22Rv1 (cell line): Measurements from ENCODE around the gene COPG1.

Source experiments
- H3K27ac ChIP-seq: fragments of 450-650 bp; 2 replicates; pipeline ENCODE4 v1.5.1; 2017
- CTCF ChIP-seq: fragments of 450-650 bp; IDR thresholded peaks from 2 replicates; pipeline ENCODE4 v1.5.1; 2017; ENCODE audit warnings: mild to moderate bottlenecking
- ZFX ChIP-seq: fragments of 450-650 bp; IDR thresholded peaks from 2 replicates; pipeline ENCODE4 v1.6.1; 2017; ENCODE audit warnings: antibody characterized with exemption, borderline replicate concordance

The COPG1 gene

GRCh38 chr3:129218742-129219141 is 30.7 kb upstream of the COPG1 start:
- H3K27ac ChIP-seq: no peak overlapping the region
- TF ChIP-seq ZFX (no peak), CTCF (no peak)

GRCh38 chr3:129224387-129224786 is 25.0 kb upstream of the COPG1 start:
- peak overlapping the region; percentile 75 for H3K27ac ChIP-seq

- H3K27ac ChIP-seq: peak overlapping the region; percentile 75
- TF ChIP-seq CTCF (no peak), ZFX (no peak)
These were observed 24.4 kb upstream of the COPG1 start for GRCh38 chr3:129224984-129225393.

- peak overlapping the region; percentile 75 for H3K27ac ChIP-seq
- TF ChIP-seq ZFX (no peak), CTCF (no peak)
These were observed 23.0 kb upstream of the COPG1 start for GRCh38 chr3:129226374-129226773.

DNA sequence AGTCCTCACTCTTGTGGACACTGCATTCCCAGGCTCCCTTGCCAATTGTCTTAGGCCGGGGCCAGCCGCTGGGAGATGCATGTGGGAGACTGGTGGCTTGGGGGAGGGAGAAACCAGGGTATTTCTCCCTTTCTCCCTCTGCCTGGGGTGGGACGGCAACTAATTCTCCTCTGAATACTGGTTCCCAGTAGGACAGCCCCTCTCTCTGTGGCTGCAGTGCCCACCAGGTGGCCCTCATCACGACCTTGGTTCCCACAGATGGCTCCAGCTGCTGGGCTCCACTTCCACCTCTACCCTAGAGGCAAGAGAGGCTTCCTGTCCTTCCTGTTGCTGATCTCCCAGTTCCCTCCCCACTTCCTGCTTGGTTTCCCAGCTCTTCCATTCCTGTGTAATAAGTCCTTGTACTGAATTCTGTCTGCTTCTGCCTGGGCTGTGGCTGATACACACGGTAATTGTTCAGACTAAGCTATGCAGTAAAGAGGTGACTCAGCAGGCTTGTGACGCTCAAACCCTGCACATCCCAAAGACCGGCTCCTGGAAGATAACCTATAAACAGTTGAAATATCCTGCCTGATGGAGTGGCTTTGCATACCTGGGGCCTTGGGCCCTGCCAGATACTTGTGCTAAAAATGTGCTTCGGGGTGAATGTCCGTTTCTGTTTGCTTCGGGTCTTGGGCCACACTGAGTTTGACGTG is 20.4 kb upstream of the COPG1 start:
- TF ChIP-seq CTCF: no peak
- TF ChIP-seq ZFX: no peak
- no peak overlapping the region for H3K27ac ChIP-seq

- H3K27ac ChIP-seq: no peak overlapping the region
- TF ChIP-seq ZFX (no peak), CTCF (no peak)
These were observed 18.9 kb upstream of the COPG1 start for GRCh38 chr3:129230311-129231019.

GRCh38 chr3:129231331-129232119 is 17.9 kb upstream of the COPG1 start:
- TF ChIP-seq ZFX (no peak), CTCF (no peak)
- no peak overlapping the region for H3K27ac ChIP-seq
